SK-N-SH treated with all-trans-retinoic acid at 6 μM for 48 hours (cell line): Measurements from ENCODE around the gene RABGAP1L.
A peak's percentile ranks its signal among the peaks of the same experiment; 100 is the strongest.

Experiments
- ATAC-seq: fragments of 200-7000 bp; cut with Tn5 transposase; 3 replicates; pipeline ENCODE4 v1.9.1; 2020; ENCODE audit warnings: mild to moderate bottlenecking, moderate library complexity
- ARNTL ChIP-seq: fragments of 450-650 bp; formaldehyde crosslinking; IDR thresholded peaks from 2 replicates; pipeline ENCODE4 v1.5.0; 2020; ENCODE audit warnings: low read depth, mild to moderate bottlenecking, moderate library complexity, borderline replicate concordance
- BACH2 ChIP-seq: fragments of 250-450 bp; sonication (Bioruptor Pico); IDR thresholded peaks from 2 replicates; pipeline ENCODE4 v1.9.0; 2021; ENCODE audit warnings: mild to moderate bottlenecking, borderline replicate concordance
- CSDC2 ChIP-seq: fragments of 250-450 bp; sonication (Bioruptor Pico); IDR thresholded peaks from 2 replicates; pipeline ENCODE4 v1.5.0; 2020; ENCODE audit warnings: mild to moderate bottlenecking, moderate library complexity
- ESRRG ChIP-seq: fragments of 250-450 bp; sonication (Bioruptor Pico); IDR thresholded peaks from 2 replicates; pipeline ENCODE4 v1.6.1; 2021; ENCODE audit warnings: mild to moderate bottlenecking
- GLIS3 ChIP-seq: fragments of 250-450 bp; sonication (Bioruptor Pico); IDR thresholded peaks from 2 replicates; pipeline ENCODE4 v1.5.0; 2020; ENCODE audit warnings: mild to moderate bottlenecking, moderate library complexity
- ISL1 ChIP-seq: fragments of 250-450 bp; sonication (Bioruptor Pico); IDR thresholded peaks from 2 replicates; pipeline ENCODE4 v2.1.2; 2022; ENCODE audit warnings: mild to moderate bottlenecking, moderate library complexity
- OSR1 ChIP-seq: fragments of 250-450 bp; sonication (Bioruptor Pico); IDR thresholded peaks from 2 replicates; pipeline ENCODE4 v1.8.0; 2022; ENCODE audit warnings: moderate library complexity, mild to moderate bottlenecking, inconsistent platforms
- PPARA ChIP-seq: fragments of 250-450 bp; sonication (Bioruptor Pico); IDR thresholded peaks from 2 replicates; pipeline ENCODE4 v1.5.0; 2020; ENCODE audit warnings: mild to moderate bottlenecking, borderline replicate concordance
- RARB ChIP-seq: fragments of 250-450 bp; sonication (Bioruptor Pico); IDR thresholded peaks from 2 replicates; pipeline ENCODE4 v1.8.0; 2021; ENCODE audit warnings: mild to moderate bottlenecking, moderate library complexity
- SNAI2 ChIP-seq: fragments of 250-450 bp; sonication (Bioruptor Pico); IDR thresholded peaks from 2 replicates; pipeline ENCODE4 v1.5.0; 2020; ENCODE audit warnings: mild to moderate bottlenecking, moderate library complexity
- TCF4 ChIP-seq: fragments of 250-450 bp; sonication (Bioruptor Pico); IDR thresholded peaks from 2 replicates; pipeline ENCODE4 v1.8.0; 2021; ENCODE audit warnings: mild to moderate bottlenecking, moderate library complexity, borderline replicate concordance
- TOX ChIP-seq: fragments of 250-450 bp; sonication (Bioruptor Pico); IDR thresholded peaks from 2 replicates; pipeline ENCODE4 v1.8.0; 2021; ENCODE audit warnings: mild to moderate bottlenecking, moderate library complexity, borderline replicate concordance
- ZC3H10 ChIP-seq: fragments of 250-450 bp; sonication (Bioruptor Pico); IDR thresholded peaks from 2 replicates; pipeline ENCODE4 v1.5.1; 2021; ENCODE audit warnings: mild to moderate bottlenecking, moderate library complexity
- ZFP3 ChIP-seq: fragments of 250-450 bp; sonication (Bioruptor Pico); IDR thresholded peaks from 2 replicates; pipeline ENCODE4 v1.5.0; 2020; ENCODE audit warnings: mild to moderate bottlenecking, moderate library complexity
- ZNF565 ChIP-seq: fragments of 450-650 bp; formaldehyde crosslinking; conservative IDR thresholded peaks from 2 replicates; pipeline ENCODE4 v1.5.0; 2020; ENCODE audit warnings: low read depth, mild to moderate bottlenecking, moderate library complexity
- ZNF8 ChIP-seq: fragments of 450-650 bp; formaldehyde crosslinking; IDR thresholded peaks from 2 replicates; pipeline ENCODE4 v1.5.0; 2020; ENCODE audit warnings: mild to moderate bottlenecking, moderate library complexity
- TF ChIP-seq, protein P1 (sequence below): fragments of 250-450 bp; sonication (Bioruptor Pico); IDR thresholded peaks from 2 replicates; pipeline ENCODE4 v1.8.0; 2020; ENCODE audit warnings: mild to moderate bottlenecking, moderate library complexity, borderline replicate concordance
- TF ChIP-seq, protein P2 (sequence below): fragments of 250-450 bp; sonication (Bioruptor Pico); IDR thresholded peaks from 2 replicates; pipeline ENCODE4 v1.5.1; 2020; ENCODE audit warnings: low read depth, mild to moderate bottlenecking, moderate library complexity
- TF ChIP-seq, protein P3 (sequence below): fragments of 250-450 bp; sonication (Bioruptor Pico); IDR thresholded peaks from 2 replicates; pipeline ENCODE4 v1.8.0; 2021; ENCODE audit warnings: low read depth, mild to moderate bottlenecking, moderate library complexity, borderline replicate concordance
- TF ChIP-seq, protein P4 (sequence below): fragments of 250-450 bp; sonication (Bioruptor Pico); IDR thresholded peaks from 2 replicates; pipeline ENCODE4 v1.5.1; 2021; ENCODE audit warnings: mild to moderate bottlenecking, moderate library complexity
- TF ChIP-seq, protein P5 (sequence below): fragments of 250-450 bp; sonication (Bioruptor Pico); IDR thresholded peaks from 2 replicates; pipeline ENCODE4 v1.5.0; 2020; ENCODE audit warnings: mild to moderate bottlenecking, moderate library complexity

RABGAP1L gene

DNA sequence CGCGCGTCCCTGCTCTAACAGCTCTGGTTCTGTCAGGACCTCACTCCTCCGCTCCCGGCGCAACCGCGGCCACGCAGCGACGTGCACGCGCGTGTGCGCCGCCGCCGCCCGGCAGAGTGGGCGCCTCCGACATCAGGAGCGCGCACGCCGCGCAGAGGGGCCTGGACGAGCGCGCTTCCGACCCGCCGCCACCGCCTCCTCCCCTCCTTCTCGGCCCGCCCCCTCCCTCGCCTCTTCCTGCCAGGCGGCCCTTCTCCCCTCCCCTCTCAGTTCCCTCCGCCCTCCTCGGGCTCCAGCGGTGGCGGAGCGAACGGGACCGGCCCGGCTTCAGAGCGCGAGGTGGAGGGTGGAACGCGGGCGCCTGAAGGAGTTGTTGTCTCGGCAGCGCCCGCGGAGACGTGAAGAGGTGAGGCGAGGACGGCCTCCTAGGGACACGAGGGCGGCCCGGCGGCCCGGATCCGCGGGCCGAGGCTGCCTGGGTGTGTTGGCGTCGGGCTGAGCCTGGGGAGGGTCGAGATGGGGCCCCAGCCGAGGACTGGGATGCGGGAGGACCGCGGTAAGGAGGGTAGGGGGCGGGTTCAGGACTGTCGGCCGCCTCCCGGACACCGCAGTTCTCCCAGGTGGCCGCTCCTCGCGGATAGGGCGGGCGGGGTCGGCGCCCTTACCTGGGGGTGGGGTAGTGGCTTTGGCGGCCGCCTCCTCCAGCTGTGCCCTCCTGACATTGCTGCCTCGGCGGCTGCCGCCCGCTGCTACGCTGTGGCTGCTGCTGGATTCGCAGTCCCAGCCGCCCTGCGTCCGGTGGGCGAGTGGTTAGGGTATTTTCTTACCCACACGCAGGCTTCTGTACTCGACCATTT lies at the start of gene RABGAP1L:
Gene RABGAP1L, plus strand, starts transcription at position 269 of the 857 bp plus-strand sequence.
- TF ChIP-seq, protein P1, sequence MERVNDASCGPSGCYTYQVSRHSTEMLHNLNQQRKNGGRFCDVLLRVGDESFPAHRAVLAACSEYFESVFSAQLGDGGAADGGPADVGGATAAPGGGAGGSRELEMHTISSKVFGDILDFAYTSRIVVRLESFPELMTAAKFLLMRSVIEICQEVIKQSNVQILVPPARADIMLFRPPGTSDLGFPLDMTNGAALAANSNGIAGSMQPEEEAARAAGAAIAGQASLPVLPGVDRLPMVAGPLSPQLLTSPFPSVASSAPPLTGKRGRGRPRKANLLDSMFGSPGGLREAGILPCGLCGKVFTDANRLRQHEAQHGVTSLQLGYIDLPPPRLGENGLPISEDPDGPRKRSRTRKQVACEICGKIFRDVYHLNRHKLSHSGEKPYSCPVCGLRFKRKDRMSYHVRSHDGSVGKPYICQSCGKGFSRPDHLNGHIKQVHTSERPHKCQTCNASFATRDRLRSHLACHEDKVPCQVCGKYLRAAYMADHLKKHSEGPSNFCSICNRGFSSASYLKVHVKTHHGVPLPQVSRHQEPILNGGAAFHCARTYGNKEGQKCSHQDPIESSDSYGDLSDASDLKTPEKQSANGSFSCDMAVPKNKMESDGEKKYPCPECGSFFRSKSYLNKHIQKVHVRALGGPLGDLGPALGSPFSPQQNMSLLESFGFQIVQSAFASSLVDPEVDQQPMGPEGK, result 0 out of 2 replicates have a peak, but pooled peaks have one; percentile 34
- no peak for TF ChIP-seq ESRRG
- ATAC-seq, result peak; percentile 93

DNA sequence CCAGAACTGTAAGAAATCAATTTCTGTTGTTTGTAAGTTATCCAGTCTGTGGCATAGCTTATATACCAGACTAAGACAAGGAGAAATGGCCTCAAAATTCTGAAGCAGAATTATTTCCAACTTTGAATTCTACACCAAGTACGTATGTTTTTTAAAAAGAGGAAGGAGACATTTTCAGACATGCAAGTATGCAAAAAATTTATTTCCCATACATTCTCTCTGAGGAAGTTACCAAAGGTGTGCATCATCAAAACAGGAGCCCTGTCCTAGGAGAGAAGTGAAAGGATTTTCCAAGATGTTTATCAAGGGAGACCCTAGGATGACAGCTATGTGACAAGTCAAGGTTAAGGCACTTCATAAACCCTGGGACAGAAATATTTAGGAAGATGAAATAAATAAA lies 49.3 kb upstream of the RABGAP1L start:
- TF ChIP-seq ZC3H10 (CRISPR knock-in tag) (no peak), SNAI2 (CRISPR knock-in tag) (no peak), RARB (CRISPR knock-in tag) (no peak), TOX (no peak), PPARA (CRISPR knock-in tag) (no peak), TCF4 (CRISPR knock-in tag) (no peak), OSR1 (no peak), ARNTL (no peak), ZFP3 (no peak), BACH2 (CRISPR knock-in tag) (no peak), ZNF8 (no peak), ISL1 (CRISPR knock-in tag) (no peak), GLIS3 (CRISPR knock-in tag) (no peak), ZNF565 (CRISPR knock-in tag) (no peak), CSDC2 (no peak)
- TF ChIP-seq, protein P2, sequence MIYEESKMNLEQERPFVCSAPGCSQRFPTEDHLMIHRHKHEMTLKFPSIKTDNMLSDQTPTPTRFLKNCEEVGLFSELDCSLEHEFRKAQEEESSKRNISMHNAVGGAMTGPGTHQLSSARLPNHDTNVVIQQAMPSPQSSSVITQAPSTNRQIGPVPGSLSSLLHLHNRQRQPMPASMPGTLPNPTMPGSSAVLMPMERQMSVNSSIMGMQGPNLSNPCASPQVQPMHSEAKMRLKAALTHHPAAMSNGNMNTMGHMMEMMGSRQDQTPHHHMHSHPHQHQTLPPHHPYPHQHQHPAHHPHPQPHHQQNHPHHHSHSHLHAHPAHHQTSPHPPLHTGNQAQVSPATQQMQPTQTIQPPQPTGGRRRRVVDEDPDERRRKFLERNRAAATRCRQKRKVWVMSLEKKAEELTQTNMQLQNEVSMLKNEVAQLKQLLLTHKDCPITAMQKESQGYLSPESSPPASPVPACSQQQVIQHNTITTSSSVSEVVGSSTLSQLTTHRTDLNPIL (CRISPR knock-in tag), result no peak
- TF ChIP-seq, protein P1, result no peak
- TF ChIP-seq, protein P3, sequence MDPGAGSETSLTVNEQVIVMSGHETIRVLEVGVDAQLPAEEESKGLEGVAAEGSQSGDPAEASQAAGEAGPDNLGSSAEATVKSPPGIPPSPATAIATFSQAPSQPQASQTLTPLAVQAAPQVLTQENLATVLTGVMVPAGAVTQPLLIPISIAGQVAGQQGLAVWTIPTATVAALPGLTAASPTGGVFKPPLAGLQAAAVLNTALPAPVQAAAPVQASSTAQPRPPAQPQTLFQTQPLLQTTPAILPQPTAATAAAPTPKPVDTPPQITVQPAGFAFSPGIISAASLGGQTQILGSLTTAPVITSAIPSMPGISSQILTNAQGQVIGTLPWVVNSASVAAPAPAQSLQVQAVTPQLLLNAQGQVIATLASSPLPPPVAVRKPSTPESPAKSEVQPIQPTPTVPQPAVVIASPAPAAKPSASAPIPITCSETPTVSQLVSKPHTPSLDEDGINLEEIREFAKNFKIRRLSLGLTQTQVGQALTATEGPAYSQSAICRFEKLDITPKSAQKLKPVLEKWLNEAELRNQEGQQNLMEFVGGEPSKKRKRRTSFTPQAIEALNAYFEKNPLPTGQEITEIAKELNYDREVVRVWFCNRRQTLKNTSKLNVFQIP (CRISPR knock-in tag), result no peak
- TF ChIP-seq, protein P4, sequence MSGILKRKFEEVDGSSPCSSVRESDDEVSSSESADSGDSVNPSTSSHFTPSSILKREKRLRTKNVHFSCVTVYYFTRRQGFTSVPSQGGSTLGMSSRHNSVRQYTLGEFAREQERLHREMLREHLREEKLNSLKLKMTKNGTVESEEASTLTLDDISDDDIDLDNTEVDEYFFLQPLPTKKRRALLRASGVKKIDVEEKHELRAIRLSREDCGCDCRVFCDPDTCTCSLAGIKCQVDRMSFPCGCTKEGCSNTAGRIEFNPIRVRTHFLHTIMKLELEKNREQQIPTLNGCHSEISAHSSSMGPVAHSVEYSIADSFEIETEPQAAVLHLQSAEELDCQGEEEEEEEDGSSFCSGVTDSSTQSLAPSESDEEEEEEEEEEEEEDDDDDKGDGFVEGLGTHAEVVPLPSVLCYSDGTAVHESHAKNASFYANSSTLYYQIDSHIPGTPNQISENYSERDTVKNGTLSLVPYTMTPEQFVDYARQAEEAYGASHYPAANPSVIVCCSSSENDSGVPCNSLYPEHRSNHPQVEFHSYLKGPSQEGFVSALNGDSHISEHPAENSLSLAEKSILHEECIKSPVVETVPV (CRISPR knock-in tag), result no peak
- TF ChIP-seq, protein P5, sequence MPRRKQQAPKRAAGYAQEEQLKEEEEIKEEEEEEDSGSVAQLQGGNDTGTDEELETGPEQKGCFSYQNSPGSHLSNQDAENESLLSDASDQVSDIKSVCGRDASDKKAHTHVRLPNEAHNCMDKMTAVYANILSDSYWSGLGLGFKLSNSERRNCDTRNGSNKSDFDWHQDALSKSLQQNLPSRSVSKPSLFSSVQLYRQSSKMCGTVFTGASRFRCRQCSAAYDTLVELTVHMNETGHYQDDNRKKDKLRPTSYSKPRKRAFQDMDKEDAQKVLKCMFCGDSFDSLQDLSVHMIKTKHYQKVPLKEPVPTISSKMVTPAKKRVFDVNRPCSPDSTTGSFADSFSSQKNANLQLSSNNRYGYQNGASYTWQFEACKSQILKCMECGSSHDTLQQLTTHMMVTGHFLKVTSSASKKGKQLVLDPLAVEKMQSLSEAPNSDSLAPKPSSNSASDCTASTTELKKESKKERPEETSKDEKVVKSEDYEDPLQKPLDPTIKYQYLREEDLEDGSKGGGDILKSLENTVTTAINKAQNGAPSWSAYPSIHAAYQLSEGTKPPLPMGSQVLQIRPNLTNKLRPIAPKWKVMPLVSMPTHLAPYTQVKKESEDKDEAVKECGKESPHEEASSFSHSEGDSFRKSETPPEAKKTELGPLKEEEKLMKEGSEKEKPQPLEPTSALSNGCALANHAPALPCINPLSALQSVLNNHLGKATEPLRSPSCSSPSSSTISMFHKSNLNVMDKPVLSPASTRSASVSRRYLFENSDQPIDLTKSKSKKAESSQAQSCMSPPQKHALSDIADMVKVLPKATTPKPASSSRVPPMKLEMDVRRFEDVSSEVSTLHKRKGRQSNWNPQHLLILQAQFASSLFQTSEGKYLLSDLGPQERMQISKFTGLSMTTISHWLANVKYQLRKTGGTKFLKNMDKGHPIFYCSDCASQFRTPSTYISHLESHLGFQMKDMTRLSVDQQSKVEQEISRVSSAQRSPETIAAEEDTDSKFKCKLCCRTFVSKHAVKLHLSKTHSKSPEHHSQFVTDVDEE, result no peak
- TF ChIP-seq, all 23 proteins: peak for 0
- ATAC-seq, result no peak
